Trophoblast cell (in vitro differentiated cells and primary cell): Measurements from ENCODE around the gene RING1.

ENCODE experiments used
- DNase-seq, 2 donors: peaks; one replicate each; pipeline ENCODE4 v3.0.0-alpha.2; 2016
- H2AFZ ChIP-seq: 2 replicates; pipeline ENCODE4 v1.6.1; 2013; ENCODE audit warnings: low read length, moderate library complexity, mild to moderate bottlenecking; ENCODE audit not compliant: insufficient read depth, poor library complexity
- H2AK5ac ChIP-seq: 2 replicates; pipeline ENCODE4 v1.6.1; 2013; ENCODE audit warnings: mild to moderate bottlenecking, low read length
- H2BK120ac ChIP-seq: 2 replicates; pipeline ENCODE4 v1.6.1; 2013; ENCODE audit warnings: low read length, mild to moderate bottlenecking, moderate library complexity; ENCODE audit not compliant: insufficient read depth, poor library complexity
- H2BK12ac ChIP-seq: 2 replicates; pipeline ENCODE4 v1.6.1; 2013; ENCODE audit warnings: mild to moderate bottlenecking, low read length, moderate library complexity
- H2BK5ac ChIP-seq: 2 replicates; pipeline ENCODE4 v1.6.1; 2013; ENCODE audit warnings: low read length, low read depth, moderate library complexity, mild to moderate bottlenecking; ENCODE audit not compliant: poor library complexity
- H3K14ac ChIP-seq: 2 replicates; pipeline ENCODE4 v1.6.1; 2013; ENCODE audit warnings: mild to moderate bottlenecking, low read length
- H3K18ac ChIP-seq: 2 replicates; pipeline ENCODE4 v1.6.1; 2013; ENCODE audit warnings: mild to moderate bottlenecking, low read length
- H3K23ac ChIP-seq: 2 replicates; pipeline ENCODE4 v1.6.1; 2013; ENCODE audit warnings: low read length
- H3K27ac ChIP-seq: 2 replicates; pipeline ENCODE4 v1.5.1; 2013; ENCODE audit warnings: low read depth, mild to moderate bottlenecking, inconsistent platforms, low read length, moderate library complexity
- H3K27me3 ChIP-seq: 2 replicates; pipeline ENCODE4 v1.6.1; 2013; ENCODE audit warnings: inconsistent platforms, mild to moderate bottlenecking, low read length, moderate library complexity; ENCODE audit not compliant: insufficient read depth
- H3K36me3 ChIP-seq, 2 experiments: 1 replicate in 1 of 2; 2 replicates in 1 of 2; pipeline ENCODE4 v1.6.1; 2013; ENCODE audit warnings: low read length in 2 of 2, mild to moderate bottlenecking in 2 of 2, moderate library complexity in 1 of 2; ENCODE audit not compliant: insufficient read depth in 2 of 2, control insufficient read depth in 1 of 2
- H3K4ac ChIP-seq: 2 replicates; pipeline ENCODE4 v1.6.1; 2013; ENCODE audit warnings: low read depth, mild to moderate bottlenecking, low read length, moderate library complexity
- H3K4me1 ChIP-seq, 2 experiments: 1 replicate in 1 of 2; 2 replicates in 1 of 2; pipeline ENCODE4 v1.6.1; 2013; ENCODE audit warnings: low read length in 2 of 2, mild to moderate bottlenecking in 2 of 2, moderate library complexity in 1 of 2; ENCODE audit not compliant: insufficient read depth in 2 of 2, control insufficient read depth in 1 of 2
- H3K4me2 ChIP-seq: 2 replicates; pipeline ENCODE4 v1.6.1; 2013; ENCODE audit warnings: inconsistent platforms, mild to moderate bottlenecking, low read length, moderate library complexity
- H3K4me3 ChIP-seq: 2 replicates; pipeline ENCODE4 v1.5.1; 2013; ENCODE audit warnings: mild to moderate bottlenecking, low read depth, low read length, inconsistent platforms
- H3K79me1 ChIP-seq: one replicate; pipeline ENCODE4 v1.6.1; 2013; ENCODE audit warnings: low read length
- H3K79me2 ChIP-seq: 2 replicates; pipeline ENCODE4 v1.6.1; 2013; ENCODE audit warnings: low read length, mild to moderate bottlenecking; ENCODE audit not compliant: control insufficient read depth, insufficient read depth, poor library complexity
- H3K9ac ChIP-seq: 2 replicates; pipeline ENCODE4 v1.6.1; 2013; ENCODE audit warnings: mild to moderate bottlenecking, low read length
- H3K9me3 ChIP-seq: 2 replicates; pipeline ENCODE4 v1.6.1; 2013; ENCODE audit warnings: low read depth, mild to moderate bottlenecking, control low read depth, inconsistent platforms, low read length; ENCODE audit not compliant: insufficient read depth
- H4K12ac ChIP-seq: 2 replicates; pipeline ENCODE4 v1.6.1; 2013; ENCODE audit warnings: low read depth, mild to moderate bottlenecking, low read length, moderate library complexity
- H4K8ac ChIP-seq: 2 replicates; pipeline ENCODE4 v1.6.1; 2013; ENCODE audit warnings: low read depth, mild to moderate bottlenecking, low read length, moderate library complexity
- H4K91ac ChIP-seq: one replicate; pipeline ENCODE4 v1.6.1; 2013; ENCODE audit warnings: low read depth, mild to moderate bottlenecking, low read length, moderate library complexity
- WGBS: extraction: QIAGEN DNeasy Blood & Tissue Kit; methylation state at CpG from one replicate; pipeline ENCODE4 v1.1.7; 2013; ENCODE audit warnings: missing lambda C conversion rate; ENCODE audit not compliant: insufficient read length, insufficient coverage; ENCODE audit errors: extremely low coverage; 5-methylcytosine and 5-hydroxymethylcytosine counted together

The RING1 gene

GRCh38 chr6:33206864-33207551, 1.3 kb upstream of the RING1 start:
- Histone ChIP-seq H3K4ac (no peak overlapping the region), H4K8ac (peak overlapping the region; percentile 86), H3K36me3 (peaks cover 28 to 36% of the 10 kb centered on the region in 2 experiments), H2AFZ (no peak overlapping the region), H4K12ac (peak overlapping the region; percentile 6), H3K9ac (no peak overlapping the region), H3K4me2 (peak overlapping the region; percentile 97), H2BK120ac (no peak overlapping the region), H3K27me3 (no peaks in the 10 kb centered on the region), H3K4me1 (peaks cover 12 to 29% of the 10 kb centered on the region in 2 experiments), H3K4me3 (peak overlapping the region; percentile 87), H3K27ac (no peak overlapping the region), H3K79me1 (peaks cover 15% of the 10 kb centered on the region), H3K9me3 (peaks cover 7% of the 10 kb centered on the region), H3K14ac (peak overlapping the region; percentile 1), H4K91ac (peak overlapping the region; percentile 93), H2AK5ac (no peak overlapping the region), H3K23ac (no peak overlapping the region), H2BK12ac (no peak overlapping the region), H2BK5ac (no peak overlapping the region), H3K79me2 (peaks cover 10% of the 10 kb centered on the region), H3K18ac (no peak overlapping the region)
- DNase-seq: no peak
- no CpG with 5 or more reads among the region's 20 CpGs for WGBS

DNA sequence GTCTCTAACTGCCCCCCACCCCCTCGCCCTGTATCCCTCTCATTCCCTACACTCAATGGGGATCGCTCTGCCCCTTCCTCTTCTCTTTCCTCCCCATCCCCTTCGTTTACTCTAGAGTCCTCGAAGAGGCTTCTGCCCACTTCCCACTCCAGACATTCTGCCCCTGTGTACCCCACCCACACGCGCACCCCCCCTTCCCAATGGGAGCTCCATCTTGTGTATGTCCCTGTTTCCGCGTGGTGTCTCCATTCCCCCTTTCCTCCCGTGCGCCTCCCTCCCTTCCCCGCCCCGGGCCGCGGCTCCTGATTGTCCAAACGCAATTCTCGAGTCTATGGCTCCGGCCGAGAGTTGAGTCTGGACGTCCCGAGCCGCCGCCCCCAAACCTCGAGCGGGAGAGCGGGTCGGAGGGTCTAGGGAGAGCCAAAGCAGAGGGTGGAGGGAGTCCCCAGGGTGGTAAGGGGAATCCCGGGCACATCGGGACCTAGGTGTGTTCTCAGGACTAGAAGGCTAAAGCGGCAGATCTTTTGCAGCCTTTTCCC, 679 bp upstream of the RING1 start:
- H3K4me3 ChIP-seq: peak overlapping the region; percentile 87
- H3K23ac ChIP-seq: no peak overlapping the region
- no peaks in the 10 kb centered on the region for H3K27me3 ChIP-seq
- H4K8ac ChIP-seq: peak overlapping the region; percentile 86
- peak overlapping the region; percentile 71 for H3K4ac ChIP-seq
- WGBS: no CpG with 5 or more reads among the region's 29 CpGs
- peak overlapping the region; percentile 84 for H2BK120ac ChIP-seq
- peaks cover 11 to 26% of the 10 kb centered on the region in 2 experiments for H3K4me1 ChIP-seq
- peak in 1 of 2 donors; percentile 44 for DNase-seq
- peaks cover 23 to 30% of the 10 kb centered on the region in 2 experiments for H3K36me3 ChIP-seq
- H3K27ac ChIP-seq: peak overlapping the region; percentile 67
- no peak overlapping the region for H2BK12ac ChIP-seq
- H3K9me3 ChIP-seq: peaks cover 7% of the 10 kb centered on the region
- peaks cover 15% of the 10 kb centered on the region for H3K79me1 ChIP-seq
- H2AFZ ChIP-seq: peak overlapping the region; percentile 95
- peak overlapping the region; percentile 84 for H3K14ac ChIP-seq
- H4K91ac ChIP-seq: peak overlapping the region; percentile 93
- peak overlapping the region; percentile 90 for H4K12ac ChIP-seq
- H3K79me2 ChIP-seq: peaks cover 10% of the 10 kb centered on the region
- H2AK5ac ChIP-seq: peak overlapping the region; percentile 3
- peak overlapping the region; percentile 87 for H2BK5ac ChIP-seq
- peak overlapping the region; percentile 43 for H3K18ac ChIP-seq
- peak overlapping the region; percentile 90 for H3K9ac ChIP-seq
- H3K4me2 ChIP-seq: peak overlapping the region; percentile 97

DNA sequence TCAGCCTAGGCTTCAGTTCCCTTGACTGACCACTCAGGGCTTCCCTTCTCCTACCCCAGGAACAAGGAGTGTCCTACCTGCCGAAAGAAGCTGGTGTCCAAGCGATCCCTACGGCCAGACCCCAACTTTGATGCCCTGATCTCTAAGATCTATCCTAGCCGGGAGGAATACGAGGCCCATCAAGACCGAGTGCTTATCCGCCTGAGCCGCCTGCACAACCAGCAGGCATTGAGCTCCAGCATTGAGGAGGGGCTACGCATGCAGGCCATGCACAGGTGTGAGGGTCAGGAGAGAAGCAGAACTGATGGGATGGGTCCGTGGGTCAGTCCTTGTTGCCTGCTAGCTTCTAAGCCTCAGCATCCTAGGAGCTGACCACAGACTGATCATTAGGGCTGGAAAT, 1.6 kb downstream of the RING1 start:
- Histone ChIP-seq H3K4me2 (no peak overlapping the region), H4K12ac (no peak overlapping the region), H3K9ac (no peak overlapping the region), H3K79me1 (peaks cover 12% of the 10 kb centered on the region), H2AK5ac (no peak overlapping the region), H3K4me3 (no peak overlapping the region), H3K23ac (no peak overlapping the region), H3K4ac (no peak overlapping the region), H2BK12ac (no peak overlapping the region), H4K8ac (no peak overlapping the region), H3K36me3 (peaks cover 11 to 15% of the 10 kb centered on the region in 2 experiments), H3K79me2 (peaks cover 7% of the 10 kb centered on the region), H3K4me1 (peaks cover 15 to 28% of the 10 kb centered on the region in 2 experiments), H2BK120ac (no peak overlapping the region), H3K27ac (no peak overlapping the region), H2BK5ac (no peak overlapping the region), H3K14ac (no peak overlapping the region), H2AFZ (no peak overlapping the region), H3K9me3 (peaks cover 7% of the 10 kb centered on the region), H3K27me3 (peaks cover 14% of the 10 kb centered on the region), H3K18ac (no peak overlapping the region), H4K91ac (no peak overlapping the region)
- DNase-seq: no peak
- WGBS: no CpG with 5 or more reads among the region's 10 CpGs

- DNase-seq: no peak
- no peak overlapping the region for H2BK120ac ChIP-seq
- no peak overlapping the region for H3K14ac ChIP-seq
- no peak overlapping the region for H3K23ac ChIP-seq
- peaks cover 12% of the 10 kb centered on the region for H3K79me1 ChIP-seq
- H3K9ac ChIP-seq: no peak overlapping the region
- no peak overlapping the region for H3K4ac ChIP-seq
- no peak overlapping the region for H4K12ac ChIP-seq
- H2AK5ac ChIP-seq: no peak overlapping the region
- H3K4me3 ChIP-seq: no peak overlapping the region
- peaks cover 11 to 15% of the 10 kb centered on the region in 2 experiments for H3K36me3 ChIP-seq
- peaks cover 8% of the 10 kb centered on the region for H3K9me3 ChIP-seq
- H2BK12ac ChIP-seq: no peak overlapping the region
- no peak overlapping the region for H2BK5ac ChIP-seq
- no peak overlapping the region for H2AFZ ChIP-seq
- peaks cover 8 to 19% of the 10 kb centered on the region in 2 experiments for H3K4me1 ChIP-seq
- no CpG with 5 or more reads among the region's 17 CpGs for WGBS
- H3K18ac ChIP-seq: no peak overlapping the region
- no peak overlapping the region for H4K91ac ChIP-seq
- peaks cover 7% of the 10 kb centered on the region for H3K79me2 ChIP-seq
- H3K4me2 ChIP-seq: no peak overlapping the region
- H4K8ac ChIP-seq: no peak overlapping the region
- H3K27me3 ChIP-seq: peaks cover 17% of the 10 kb centered on the region
- H3K27ac ChIP-seq: no peak overlapping the region
Observed at GRCh38 chr6:33211136-33211535, 2.8 kb downstream of the RING1 start.
